Measurements from ENCODE around the gene TPRKB.
A peak's percentile ranks its signal among the peaks of the same experiment; 100 is the strongest.
"Not testable (repeated sequence)": the region's sequence is repeated elsewhere in the genome, so short reads cannot be mapped to it uniquely, and the experiment has no call there.

The TPRKB gene

GRCh38 chr2:73736855-73737779 lies at the start of gene TPRKB:
TSS of gene TPRKB (minus strand) at chr2:73737345. CDS start at chr2:73734569, 2,776 bp downstream.
- DNase-seq (ENCODE audit: low read depth) = peak; percentile 88

DNA sequence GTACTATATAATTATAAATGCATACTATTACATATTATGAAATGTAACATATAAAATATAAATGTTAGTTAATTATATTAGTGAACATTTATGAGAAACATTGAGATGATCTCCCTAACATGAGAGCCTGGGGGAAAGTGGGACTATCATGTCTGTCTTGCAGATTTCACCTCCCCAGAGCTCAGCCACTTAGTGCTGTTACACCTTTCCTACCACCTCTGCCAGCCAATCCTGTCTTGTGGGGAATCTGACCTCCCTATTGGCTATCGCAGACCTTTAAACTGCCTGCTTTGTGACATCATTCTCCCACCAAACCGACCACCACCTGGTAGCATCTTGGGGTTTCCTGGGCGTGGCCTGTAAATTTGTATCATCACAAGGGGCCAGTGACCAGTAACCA lies 46.7 kb upstream of the TPRKB start, which contains the start of gene C2orf78:
Gene C2orf78, plus strand, starts transcription at position 301 of the 400 bp plus-strand sequence. CDS start 127 bp downstream, outside the sequence.
- not testable (repeated sequence) for DNase-seq (ENCODE audit: low read depth)

GRCh38 chr2:73783402-73783801 lies 46.3 kb upstream of the TPRKB start:
- DNase-seq (ENCODE audit: low read depth) = not testable (repeated sequence)

DNA sequence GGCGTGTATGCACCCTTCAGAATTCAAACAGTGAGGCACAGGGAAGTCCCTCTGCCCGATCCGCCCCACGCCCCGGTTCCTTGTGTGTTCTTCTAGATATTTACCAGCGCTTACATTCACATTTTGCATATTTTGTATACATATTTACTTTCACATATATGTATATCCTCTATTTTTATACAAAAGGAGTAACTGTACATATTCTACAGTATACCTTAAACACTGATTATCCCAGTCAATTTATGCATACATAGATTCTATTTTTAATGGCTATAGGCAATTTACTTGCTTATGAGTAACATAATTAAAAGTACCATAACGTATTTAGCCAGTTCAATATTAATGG lies 43.1 kb upstream of the TPRKB start:
- no peak for DNase-seq (ENCODE audit: low read depth)

DNA sequence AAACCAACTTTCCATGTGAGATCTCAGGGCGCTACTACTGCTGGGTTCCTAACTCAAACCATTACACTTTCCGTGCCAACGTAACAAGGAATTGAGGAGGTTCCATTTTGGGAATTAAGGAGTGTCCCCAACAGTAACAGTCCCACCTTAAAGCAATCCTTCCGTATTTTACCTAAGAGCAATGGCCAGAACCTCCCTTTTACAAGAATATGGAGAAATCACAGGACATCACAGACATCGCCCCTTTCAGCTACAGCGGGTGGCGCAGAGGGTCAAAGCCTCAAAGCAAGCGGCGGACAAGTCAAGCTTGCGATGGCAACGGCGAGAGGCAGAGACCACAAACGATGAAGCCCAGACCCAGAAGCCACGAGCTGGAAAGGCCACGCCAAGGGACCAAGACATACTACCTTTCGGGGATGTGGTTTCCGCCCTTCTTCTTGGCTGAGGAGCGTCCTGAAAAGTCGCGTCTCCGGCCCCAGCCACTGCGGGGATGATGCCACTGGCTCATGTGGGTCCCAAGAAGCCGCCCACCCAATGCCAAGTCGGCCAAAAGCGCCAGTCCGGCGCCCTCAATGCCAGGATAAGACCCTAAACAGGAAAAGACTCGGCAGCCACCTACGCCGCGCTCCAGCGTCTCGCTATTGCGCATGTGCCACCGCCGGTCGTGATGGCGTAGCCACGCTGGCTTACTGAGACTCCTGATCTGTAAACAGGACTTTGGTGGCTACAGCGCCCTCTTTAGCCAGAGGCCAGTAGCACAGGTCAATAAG lies 42.5 kb upstream of the TPRKB start, which contains the start of gene DUSP11:
Gene DUSP11, minus strand, starts transcription at position 637 of the 770 bp plus-strand sequence. Its CDS starts 129 bp downstream, at position 508.
- DNase-seq (ENCODE audit: low read depth) = peak; percentile 96

- DNase-seq (ENCODE audit: low read depth) = not testable (repeated sequence)
These were observed 41.8 kb upstream of the TPRKB start for GRCh38 chr2:73778867-73779466.

DNA sequence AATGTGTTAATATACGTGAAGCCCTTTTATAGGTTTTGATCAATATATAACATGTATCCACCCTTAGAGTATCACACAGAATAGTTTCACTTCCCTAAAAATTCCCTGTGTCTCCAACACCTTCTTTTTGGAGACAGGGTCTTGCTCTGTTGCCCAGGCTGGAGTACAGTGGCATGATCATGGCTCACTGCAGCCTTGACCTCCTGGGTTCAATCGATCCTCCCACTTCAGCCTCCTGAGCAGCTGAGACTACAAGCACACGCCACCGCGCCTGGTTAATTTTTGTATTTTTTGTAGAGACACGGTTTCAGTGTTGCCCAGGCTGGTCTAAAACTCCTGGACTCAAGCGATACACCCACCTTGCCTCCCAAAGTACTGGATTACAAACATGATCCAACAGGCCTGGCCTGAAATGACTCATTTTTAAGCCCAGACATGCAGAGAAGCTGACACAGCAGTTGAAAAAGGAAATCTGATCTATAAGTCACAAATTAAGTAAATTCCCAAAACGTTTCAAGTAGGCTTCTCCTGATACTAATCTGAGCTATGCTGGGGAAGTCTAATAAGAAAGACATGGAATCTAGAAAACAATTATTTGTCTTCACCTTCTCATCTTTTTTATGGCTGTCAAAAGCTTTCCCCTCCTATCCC lies 39.8 kb upstream of the TPRKB start:
- DNase-seq (ENCODE audit: low read depth) = no peak

DNA sequence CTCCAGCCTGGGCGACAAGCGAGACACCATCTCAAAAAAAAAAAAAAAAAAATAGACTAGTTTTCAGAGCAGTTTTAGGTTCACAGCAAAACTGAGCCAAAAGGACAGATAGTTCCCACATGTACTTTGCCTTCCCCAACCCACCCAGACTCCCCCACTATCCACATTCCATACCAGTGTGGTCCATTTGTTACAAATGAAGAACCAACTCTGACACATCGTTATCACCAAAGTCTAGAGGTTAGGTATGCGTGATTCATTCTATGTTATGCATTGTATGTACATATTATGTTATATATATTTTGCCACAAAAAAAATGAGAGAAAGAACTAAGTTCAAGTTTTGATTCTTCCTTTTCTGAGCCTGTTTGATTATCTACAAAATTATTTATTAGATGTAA lies 39.2 kb upstream of the TPRKB start:
- DNase-seq (ENCODE audit: low read depth) = no peak

DNA sequence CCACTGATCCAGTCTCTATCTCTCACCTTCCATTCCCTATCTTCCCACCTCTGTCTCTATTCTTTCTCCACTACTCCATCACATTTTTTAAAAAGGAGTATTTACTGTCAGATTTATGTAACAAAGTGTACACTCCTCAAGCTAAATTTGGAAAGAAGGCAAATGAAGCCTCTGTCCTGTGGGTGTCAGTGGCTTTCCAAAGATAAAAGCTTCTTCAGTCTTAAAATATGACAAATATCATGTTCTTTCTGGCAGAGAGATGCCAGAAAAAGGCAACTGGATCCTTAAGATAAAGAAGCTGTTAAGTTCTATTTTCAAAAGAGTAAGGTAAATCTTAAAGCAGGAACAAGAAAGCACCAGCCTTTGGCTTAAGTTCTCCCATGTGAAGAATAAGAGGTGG lies 35.7 kb upstream of the TPRKB start:
- no peak for DNase-seq (ENCODE audit: low read depth)

- DNase-seq (ENCODE audit: low read depth) = no peak
These were observed 33.6 kb upstream of the TPRKB start for GRCh38 chr2:73770725-73771124.

DNA sequence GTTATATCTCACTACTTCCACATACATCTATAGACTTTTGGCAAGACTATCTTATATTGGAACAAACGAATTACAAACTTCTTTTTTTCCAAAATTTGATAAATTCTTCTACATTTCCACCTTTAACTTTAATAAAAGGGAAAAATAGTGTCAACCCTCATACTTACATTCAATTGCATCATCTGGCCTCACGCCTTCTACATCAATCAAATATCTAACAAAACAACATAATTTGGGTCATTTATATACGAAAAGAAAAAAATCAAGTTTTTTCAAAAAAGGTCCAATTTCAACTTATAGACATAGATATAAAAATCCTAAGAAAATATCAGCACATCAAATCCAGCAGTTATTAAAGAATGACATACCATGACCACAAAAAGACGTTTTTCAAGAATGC lies 29.8 kb upstream of the TPRKB start:
- no peak for DNase-seq (ENCODE audit: low read depth)

DNA sequence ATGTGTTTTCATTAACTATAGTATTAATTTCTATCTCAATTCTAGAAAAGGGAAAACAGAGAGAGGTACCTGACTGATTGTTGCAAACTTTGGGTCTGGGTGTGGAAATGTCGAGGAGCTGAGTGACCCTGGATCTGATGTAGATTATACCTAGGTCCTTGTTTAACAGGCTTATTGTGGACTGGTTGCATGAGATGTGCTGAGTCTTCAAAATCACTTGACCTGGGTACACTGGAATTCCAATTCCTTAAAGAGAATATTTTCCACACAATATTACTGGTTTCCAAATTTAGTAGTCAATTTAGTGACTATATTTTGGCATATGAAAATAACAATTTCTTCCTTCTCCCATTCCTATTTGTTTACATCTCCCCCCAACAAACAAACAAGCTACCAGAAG lies 29.2 kb upstream of the TPRKB start:
- no peak for DNase-seq (ENCODE audit: low read depth)

- no peak for DNase-seq (ENCODE audit: low read depth)
These were observed 27.8 kb upstream of the TPRKB start for GRCh38 chr2:73764945-73765344.

- no peak for DNase-seq (ENCODE audit: low read depth)
These were observed 25.4 kb upstream of the TPRKB start for GRCh38 chr2:73762571-73762970.

DNA sequence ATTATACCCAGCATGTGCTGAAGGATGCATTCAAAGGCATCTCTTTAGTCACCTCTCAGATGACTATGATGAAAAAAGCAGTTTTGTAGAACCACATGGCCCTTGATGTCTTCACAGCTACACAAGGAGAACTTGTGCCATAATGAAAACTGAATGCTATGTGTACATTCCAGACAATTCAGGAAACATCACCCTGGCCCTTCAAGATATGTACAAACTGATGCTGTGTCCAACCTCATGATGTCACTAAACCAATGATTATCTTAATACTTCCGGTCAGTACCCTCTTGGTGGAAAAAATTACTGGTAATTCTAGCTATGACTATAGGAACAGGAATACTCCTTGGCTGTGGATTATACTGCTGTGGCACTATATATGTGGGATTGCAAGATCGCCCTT lies 22.8 kb upstream of the TPRKB start:
- no peak for DNase-seq (ENCODE audit: low read depth)

DNA sequence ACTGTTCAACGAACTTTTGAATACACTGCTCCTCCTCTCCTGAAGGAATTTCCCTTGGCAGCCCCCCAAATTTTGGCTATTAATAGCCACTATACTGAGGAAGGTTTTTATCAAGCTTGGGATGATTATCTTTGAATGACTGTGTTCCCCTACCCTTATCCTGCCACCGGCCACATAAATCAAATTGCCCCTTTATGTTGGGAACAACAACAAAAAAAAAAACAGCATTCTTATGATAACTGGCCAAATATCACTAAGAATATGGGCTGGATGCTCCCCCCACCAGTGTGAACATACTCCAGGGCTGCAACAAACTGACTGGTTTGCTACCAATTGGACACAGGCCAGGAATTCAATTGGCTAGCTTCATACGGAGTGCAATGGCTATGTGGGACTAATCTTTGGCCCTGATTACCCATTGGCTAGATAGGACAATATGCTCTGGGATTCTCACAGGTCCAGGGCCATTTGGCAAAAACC lies 22.2 kb upstream of the TPRKB start:
- DNase-seq (ENCODE audit: low read depth) = no peak

DNA sequence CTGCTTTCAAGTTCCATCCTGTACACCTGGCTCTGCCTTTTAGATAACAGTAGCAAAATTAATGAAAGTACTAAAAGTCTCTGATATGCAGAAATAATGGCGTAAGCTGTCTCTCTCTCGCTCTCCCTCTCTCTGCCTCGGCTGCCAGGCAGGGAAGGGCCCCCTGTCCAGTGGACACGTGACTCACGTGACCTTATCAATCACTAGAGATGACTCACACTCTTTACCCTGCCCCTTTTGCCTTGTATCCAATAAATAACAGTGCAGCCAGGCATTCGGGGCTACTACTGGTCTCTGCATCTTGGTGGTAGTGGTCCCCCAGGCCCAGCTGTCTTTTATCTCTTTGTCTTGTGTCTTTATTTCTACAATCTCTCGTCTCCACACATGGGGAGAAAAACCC lies 17.2 kb upstream of the TPRKB start:
- not testable (repeated sequence) for DNase-seq (ENCODE audit: low read depth)

DNA sequence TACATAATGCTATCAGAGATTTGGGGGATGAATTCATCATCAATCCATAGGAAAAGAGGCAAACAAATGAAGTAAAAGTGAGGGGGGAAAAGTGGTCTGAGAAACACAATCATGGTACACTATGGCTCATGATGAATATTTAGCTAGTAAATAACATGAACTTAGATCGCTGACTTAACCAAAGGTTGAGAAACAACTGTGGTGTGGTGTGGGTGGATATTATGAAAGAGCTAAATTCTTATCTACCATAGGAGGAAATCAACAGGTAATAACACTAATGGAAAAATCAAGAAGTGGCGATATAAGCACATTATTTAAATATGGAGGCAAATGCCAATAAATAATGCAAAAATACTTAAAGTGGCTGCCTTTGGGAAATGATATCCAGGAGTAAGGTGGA lies 12.2 kb upstream of the TPRKB start:
- no peak for DNase-seq (ENCODE audit: low read depth)

DNA sequence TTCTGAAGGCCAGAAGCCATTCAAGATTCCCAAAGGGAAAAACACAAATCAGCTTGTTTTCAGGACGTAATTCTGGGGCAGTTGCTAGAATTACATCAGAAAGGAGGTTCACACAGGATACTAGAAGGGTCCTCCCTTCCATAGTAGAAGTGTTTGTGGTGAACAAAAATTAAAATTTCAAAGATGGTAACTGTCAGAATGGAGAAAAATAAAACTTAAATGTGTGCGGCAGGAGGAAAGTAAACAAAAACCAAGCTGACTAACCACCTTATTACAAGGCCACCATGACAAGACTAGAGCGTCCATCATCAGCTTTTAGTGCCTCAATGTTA lies 9.7 kb upstream of the TPRKB start:
- DNase-seq (ENCODE audit: low read depth) = no peak

DNA sequence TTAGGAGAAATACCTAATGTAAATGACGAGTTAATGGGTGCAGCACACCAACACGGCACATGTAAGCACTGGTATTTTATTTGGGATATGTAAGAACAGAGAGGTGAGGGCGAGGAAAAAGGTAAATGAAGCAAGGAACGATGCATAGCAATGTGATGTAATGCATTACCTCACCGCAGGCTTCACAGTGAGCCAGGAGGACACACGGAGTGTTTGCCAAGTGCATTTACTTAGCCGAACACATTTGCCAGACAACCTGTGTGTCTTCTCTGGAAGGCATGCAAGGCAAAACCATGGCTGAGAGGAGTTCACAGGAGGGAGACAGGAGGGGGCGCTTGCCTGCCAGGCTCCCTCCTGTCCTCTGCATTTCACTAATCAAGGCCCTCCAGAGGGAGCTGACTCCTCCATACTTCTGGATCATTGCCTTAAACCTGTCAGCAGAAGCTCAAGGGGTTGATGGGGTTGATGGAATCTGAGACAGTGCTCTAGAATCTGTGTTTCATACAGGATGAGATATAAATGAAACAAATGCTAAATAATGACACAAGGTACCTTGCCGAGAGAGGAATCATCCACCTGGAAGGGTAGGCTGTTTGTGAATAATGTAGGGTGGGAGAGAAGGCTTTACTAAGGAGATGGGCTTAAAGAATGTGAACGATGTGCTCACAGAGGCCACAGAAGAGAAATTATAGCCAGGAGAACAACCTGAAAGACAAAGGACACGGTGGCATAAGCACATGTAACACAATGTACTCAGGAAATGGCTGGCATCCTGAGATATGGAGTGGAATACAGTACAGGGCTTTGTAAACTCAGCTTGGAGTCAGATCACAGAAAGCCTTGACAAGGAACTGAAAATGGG lies 9.1 kb upstream of the TPRKB start:
- no peak for DNase-seq (ENCODE audit: low read depth)

DNA sequence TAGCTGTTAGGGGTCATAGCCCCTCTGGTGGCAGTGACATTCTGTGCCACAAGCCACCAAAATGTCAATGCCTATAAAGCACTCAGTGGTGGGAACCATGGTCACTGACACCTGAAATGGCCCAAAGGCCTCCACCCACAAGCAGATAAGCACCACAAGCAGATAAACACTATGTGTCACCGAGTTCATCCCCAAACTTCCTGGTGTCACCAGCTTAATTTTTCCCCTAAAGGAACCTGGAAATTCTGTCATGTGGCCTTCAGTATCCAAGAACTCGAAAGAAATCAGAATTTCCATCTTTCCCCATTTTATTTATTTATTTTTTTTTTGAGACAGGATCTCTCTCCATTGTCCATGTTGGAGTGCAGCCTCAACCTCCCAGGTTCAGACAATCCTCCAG lies 3.6 kb upstream of the TPRKB start:
- no peak for DNase-seq (ENCODE audit: low read depth)

Measured in activated T-cell treated with anti-CD3 and anti-CD28 coated beads for 1 hour (primary cell).